HG03039 (cell line): Measurements from ENCODE around the gene RASGRP1.
"Not testable (repeated sequence)": the region's sequence is repeated elsewhere in the genome, so short reads cannot be mapped to it uniquely, and the experiment has no call there.

Source experiments
- ATAC-seq: cut with Tn5 transposase; IDR thresholded peaks from one replicate; pipeline ENCODE4 v1.9.1; 2021; ENCODE audit warnings: mild to moderate bottlenecking, moderate library complexity; ENCODE audit not compliant: unreplicated experiment

RASGRP1 gene

DNA sequence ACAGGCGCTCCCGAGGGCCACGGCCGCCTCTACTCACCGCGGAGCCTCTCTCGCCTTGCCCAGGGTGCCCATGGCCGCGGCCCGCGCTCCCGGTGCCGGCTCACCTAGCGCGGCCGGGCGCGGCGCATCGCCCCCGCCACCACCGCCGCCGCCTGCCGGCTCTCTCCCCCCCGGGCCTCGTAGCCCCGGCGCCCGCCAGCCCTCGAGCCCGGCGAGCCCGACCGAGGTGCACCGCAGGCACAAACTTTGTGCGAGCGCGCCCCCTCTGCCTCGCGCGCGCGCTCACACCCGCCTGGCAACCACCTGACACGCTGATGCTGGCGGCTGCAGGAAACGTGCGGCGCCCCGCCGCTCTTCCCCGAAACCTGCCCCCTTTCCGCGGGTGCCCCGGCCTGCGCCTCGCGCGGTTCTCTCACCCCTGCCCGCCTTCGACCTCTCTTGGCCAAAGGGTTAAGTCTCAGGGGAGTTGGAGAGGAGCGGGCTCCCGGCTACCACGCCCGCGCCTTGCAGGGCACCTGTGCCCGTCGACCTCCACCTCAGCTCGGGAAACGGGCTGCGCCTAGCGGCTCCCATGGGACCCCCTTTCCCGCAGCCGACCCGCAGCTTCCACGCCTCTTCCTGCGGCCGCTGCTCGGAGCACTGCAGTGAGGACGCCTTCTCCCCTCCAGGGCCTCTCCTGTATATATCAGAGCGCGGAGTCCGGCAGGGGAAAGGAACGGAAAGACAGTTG lies at the start of gene RASGRP1:
Gene RASGRP1 (minus strand): TSS at position 258 of the 730 bp plus-strand sequence. CDS start 186 bp downstream, at position 72.
- ATAC-seq, result peak; percentile 57

DNA sequence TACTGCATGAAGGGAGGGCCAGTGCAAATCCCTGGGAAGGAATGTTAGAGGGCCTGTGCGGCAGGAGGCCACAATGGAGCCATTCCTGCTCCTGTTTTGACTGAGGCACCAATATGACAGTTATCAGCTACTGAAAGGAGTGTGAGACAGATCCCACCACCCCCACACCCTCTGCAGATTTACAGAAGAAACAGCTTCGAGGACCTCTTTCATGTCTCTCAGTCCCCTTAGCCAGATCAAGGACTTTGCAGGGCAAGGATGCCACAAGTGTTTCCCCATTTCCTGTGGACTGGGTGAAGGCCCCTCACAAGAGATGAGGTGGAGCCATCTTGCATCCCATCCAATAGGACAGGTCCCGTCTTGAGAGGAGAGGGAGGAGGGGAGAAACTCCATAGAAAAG lies 48.5 kb upstream of the RASGRP1 start:
- no peak for ATAC-seq

DNA sequence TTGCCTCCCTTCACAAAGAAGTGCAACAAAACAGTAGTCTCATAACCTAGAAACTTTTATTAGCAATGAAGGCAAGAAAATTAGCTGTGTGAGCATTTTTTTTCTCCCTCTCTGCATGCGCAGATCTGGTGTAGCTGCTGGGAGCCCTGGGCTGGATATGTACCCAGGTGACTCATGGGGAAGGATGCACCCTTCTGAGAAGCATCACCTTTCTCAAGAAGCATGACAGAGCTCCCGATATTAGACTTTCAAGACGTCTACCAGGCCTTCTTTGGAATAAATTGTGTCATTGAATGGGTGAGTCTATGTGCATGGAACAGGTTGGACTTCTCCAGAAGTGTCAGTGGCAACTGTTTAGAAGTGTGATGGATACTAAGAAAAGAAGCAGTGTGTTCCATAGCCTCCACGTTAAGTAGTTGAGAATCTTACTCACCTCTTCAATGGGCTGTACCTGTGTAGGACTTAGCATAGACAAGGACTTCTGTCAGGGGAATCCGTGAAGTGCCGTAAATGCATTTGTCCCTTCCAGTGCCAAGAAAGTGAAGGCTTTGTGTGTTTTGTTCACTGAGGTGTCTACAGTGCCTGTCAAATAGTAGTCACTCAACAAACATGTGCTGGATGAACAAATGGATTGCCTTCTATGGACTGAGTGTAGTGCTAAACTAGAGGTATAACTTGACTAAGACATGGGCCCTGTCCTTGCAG lies 47.7 kb upstream of the RASGRP1 start:
- ATAC-seq, result no peak

DNA sequence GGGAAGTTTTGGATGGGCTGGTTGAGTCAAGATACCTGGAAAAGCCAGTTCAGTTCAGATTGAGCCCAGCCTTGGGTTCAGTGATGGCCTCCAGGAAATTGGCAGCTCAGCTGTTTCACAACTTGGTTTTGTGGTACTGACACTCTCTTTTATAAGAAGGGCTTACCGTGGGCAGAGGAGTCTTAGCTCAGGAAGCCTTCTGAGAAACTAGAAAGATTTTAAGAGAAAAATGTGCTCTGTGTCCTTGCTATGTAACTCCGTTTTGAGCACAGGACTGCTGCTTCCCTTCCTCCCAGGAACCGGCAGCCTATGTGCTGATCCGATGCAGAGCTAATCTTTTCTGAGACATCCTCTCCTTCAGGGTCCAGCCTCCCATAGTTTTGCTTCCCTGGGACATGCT lies 46.6 kb upstream of the RASGRP1 start:
- no peak for ATAC-seq

DNA sequence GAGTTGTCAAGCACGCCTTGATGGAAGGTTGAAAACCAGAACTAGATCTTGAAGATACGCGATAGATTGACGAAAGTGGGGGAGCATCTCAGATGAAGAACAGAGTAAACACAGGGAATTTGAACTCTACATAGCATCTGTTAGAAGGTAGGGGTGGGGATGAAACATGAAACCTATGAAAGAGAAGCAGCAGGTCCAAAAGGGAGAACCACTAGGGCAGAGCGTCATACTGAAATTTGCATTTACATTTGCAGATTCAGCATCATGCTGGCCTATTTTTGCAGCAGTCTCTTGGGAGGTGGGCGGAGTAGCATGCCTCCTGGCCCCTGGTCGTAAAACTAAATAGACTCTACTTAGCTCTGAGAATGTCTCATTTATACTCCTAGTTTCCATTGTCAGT lies 46.1 kb upstream of the RASGRP1 start:
- ATAC-seq, result no peak

DNA sequence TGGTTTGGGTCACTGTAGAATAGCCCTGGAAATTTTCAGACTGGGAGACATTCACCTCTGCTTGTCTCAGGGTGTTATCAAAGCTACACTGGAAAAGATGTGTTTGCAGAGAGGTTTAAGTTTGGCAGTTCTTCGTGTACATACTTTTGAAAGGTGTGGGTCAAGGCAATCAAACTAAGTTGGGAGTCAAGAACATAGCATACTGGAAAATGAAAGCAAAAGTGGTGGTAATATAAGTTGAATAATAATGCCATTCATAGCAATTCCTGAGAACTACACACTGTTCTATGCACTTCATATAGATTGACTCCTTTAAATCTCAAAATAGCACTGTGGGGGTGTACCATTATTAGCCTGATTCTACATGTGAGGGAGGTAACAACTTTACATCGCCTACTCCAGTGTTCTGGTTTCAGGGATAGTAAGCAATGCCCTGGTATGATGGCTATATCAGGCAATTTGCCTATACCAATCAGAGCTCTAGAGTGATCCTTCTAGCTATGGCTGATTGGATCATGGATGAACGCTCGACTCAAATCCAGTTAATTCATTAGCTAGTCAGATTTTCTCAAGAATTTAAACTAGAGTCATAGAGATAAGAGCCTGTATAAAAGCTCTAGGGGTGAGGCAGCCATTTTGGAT lies 44.6 kb upstream of the RASGRP1 start:
- no peak for ATAC-seq

DNA sequence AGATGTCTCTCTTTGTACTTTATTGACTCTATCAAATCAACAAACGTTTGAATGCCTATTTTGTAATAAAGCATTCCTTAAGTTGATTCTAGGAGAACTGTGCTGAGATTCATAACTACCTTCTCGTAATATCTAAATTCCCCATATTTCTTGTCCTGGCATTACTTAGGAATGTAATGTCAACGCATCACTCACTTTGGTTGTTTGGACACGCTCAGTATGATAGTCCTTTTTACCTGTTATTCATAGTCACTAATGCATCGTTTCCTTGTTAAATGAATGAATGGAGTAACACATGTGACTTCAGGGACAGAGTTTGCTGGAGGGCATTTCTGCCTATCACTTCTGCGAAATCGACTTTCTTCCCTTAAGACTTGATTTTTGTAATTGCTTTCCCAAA lies 44.1 kb upstream of the RASGRP1 start:
- ATAC-seq, result no peak

DNA sequence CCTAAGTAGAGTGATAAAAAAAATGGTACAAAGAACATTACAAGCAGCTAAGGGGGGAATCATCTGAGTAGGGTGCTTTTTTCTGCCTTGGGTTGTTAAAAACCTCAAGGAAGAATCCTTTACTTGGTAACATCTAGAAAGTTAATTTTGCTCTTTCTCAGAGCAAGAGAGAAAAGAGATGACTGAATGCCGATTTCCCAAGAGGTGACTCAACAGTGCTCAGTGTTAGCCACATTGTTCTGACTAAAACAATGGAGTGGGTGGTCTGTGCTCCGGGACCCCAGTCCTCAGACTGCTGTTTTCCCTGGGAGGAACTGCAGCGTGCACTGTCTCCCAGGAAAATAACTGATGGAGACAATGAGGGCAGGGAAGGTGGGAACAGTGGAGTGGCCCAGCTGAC lies 41.1 kb upstream of the RASGRP1 start:
- no peak for ATAC-seq

DNA sequence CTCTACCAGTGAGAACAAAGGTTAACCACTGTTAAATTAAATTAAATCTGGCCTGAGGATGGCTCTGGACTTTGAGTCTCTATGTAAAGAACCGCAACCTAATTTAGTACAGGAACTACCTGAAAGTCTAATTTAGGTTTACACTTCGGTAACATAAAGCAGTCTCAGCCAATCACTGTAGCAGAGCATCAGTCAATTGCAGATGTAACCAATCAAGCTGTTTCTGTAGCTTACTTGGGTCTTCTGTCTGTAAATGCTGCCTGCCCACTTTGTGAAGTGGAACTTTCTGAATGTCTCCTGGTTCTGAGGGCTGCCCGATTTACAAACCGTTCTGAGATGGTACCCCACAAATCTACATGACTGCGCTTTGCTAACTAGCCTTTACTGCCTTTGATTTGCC lies 39.1 kb upstream of the RASGRP1 start:
- ATAC-seq, result no peak

DNA sequence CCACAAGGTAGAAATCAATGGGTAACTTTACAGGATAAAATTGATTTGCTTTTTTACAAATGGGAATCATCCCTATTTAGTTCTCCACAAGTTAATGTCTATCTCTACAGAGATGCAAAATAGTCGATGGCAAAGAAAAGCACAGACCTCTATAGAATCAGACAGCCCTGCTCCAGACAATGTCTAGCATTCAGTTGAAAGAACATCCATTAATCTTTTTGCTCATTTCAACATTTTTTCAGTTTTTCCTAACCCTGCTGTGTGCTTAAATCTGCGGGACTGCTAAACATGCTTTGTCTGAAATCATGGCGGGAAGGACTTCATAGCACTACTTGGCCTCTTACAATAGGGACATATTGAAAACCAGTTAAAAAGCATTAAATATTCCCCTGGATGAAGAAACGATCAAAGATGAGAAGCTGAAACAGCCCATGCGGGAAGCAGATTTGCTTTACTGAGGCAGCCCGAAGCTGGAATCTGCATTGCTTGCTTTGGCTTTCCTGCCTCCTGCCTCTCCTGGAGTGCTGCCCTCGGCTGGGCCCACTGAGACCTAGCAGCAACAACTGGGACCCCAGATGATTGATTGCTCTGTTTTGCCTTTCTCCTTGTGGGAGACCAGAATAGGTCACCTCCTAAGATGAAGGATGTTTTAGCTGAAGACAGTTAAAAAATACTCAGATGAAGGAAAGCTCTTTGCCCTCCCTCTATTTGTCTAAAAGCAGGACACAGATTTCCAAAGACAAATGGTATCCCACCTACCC lies 38.5 kb upstream of the RASGRP1 start:
- ATAC-seq, result no peak

DNA sequence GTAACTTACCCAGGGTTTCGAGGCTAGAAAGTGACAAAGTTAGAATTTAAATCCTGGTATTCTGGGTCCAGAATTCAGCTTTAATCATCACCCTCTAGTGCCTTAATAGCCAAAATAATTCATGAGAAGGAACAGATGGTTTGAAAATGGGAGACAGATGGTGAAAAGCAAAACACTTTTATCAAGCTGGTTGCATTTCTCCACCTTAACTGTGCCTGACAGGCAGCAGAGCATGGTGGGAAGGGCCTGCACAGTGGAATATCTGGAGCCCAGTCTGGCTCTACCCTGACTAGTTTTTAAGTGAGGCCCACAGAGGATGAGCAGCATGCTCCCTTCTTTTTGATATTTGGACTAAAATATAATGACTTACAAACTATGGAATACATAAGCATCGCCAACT lies 35.6 kb upstream of the RASGRP1 start:
- no peak for ATAC-seq

DNA sequence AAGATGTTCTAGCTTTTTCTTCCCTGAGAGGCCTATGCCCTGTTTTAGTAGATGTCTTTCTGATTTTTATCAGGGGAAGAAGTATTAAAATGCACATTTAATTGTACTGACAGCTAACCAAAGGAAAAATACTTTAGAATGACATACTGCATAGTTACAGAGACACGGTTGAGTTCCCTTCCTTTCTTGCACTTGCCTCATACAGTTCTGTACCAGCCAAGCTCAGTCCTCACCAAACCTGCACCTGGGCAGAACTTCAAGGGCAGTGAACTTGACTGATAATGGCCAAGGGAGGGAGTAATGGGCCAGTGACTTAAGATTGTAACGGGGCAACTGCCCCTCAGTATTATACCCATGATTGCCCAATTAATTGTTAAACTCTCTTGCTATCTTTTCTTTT lies 34.1 kb upstream of the RASGRP1 start:
- ATAC-seq, result no peak

DNA sequence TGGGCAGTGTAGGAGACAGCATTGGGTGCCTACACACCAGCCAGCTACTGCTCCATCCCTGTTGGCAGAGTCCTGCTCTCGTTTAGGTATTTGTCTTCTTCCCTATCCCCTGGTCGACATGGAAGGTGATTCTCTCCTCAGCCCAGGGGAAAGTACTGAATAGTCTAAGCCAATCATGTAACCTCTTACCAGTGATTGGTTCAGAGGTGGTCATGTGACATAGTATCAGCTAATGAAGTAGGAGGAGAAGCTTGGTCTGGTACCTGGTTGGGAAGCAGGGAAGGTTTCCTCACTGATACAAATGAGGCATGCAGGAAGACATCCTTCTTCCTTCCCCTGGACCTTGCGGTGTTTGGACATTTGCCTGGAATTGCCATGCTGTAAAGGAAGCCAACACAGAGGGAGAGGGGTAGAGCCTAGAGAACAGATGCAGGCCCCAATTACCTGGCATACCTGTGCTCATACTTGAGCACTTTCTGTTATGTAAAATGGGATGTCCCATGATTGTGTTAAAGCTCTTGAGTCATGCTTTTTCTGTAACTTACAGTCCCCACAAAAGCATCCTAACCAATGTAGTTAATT lies 32.7 kb upstream of the RASGRP1 start:
- ATAC-seq, result no peak

DNA sequence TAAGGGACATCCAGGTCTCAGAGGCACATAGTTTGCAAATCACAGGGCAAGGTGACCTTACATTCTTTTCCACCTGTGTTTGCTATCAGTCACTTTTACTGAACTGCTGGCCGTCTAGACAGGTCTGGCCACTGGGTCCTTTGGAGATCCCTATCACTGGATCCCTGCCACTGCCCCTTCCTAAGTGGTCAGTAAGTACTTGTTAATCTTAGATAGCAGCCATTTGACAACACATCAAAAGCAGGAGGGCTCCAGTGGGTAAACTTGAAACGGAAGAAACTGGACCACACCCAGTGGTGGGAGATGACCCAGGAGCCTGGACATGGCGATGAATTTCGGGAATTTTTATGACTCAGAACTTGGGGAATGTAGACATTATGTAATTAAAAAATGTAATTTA lies 28.9 kb upstream of the RASGRP1 start:
- ATAC-seq, result no peak

DNA sequence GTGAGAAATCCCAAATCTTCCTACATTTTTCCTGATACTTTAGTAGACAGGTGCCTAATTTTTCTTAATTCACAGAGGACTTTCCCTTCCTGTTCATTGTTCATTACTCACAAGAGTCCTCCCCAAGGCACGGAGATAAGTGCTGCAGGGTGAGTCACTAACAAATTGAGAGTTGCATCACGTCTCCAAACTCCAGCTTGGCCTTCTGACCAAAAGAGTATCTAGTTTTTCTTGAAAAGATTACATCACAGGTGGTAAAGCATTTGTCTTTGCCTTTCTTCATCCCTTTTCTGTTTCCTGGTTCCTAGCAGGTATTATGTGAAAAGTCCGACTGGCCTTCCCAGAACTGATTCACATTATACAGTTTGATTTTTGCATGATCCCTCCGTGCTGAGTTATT lies 24.9 kb upstream of the RASGRP1 start:
- ATAC-seq, result no peak

DNA sequence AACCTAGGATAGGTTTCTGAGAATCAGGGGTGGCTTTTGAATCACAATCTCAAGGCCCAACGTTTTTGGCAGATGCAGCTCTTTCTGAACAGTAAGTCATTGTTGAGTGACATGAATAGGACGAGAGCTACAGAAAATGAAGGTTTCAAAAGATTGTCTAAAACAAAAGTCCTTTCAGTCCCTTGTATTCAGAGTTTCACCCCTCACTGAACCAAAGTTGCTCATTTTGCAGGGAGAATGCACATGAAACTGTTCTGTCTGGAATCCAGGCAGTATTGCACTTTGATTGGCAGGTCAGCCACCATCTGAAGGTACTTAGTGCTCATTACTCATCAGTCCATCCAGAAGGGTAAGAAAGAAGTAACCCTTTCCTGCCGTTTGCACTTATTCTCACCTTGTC lies 24.1 kb upstream of the RASGRP1 start:
- no peak for ATAC-seq

DNA sequence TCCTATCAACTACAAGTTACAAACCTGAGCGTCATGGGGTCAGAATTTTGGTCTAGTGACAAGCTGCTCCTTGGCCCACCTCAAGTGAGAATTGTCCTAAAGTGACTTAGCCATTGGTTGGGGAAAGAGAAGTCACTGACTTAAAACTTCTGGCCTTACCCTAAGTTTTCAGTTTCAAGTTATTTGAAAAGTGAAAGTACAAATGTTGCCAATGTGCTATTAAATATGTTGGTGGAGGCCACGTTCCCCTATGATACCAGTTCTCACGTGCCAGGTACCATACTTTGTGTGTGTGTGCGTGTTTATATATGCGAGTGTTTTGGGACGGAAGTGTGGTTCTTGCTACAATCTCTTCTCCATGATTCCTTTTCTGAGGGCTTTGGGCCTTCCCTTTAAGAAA lies 22.6 kb upstream of the RASGRP1 start:
- ATAC-seq, result no peak

DNA sequence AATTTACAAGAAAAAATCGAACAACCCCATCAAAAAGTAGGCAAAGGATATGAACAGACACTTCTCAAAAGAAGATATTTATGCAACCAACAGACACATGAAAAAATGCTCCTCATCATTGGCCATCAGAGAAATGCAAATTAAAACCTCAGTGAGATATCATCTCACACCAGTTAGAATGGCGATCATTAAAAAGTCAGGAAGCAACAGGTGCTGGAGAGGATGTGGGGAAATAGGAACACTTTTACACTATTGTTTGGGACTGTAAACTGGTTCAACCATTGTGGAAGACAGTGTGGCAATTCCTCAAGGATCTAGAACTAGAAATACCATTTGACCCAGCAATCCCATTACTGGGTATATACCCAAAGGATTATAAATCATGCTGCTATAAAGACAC lies 21.4 kb upstream of the RASGRP1 start:
- ATAC-seq, result not testable (repeated sequence)

DNA sequence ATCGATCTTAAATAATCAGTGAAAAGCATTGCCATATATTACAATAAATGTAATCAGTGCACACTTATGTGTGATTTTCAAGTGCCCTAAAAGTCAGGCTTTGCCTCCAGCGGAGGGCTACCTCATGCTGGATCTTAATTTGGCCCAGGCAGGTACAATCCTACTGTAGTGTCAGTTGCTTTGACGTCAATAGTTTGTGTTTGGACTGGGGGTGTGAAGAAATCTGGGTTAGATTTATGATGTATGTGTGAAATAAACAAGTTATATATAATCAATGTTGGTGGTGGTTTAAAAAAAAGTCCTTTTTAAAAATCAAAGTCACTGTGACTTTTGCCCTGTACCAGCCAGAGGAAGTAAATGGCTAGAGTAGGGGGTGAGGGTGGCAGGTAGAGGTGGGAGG lies 14.0 kb upstream of the RASGRP1 start:
- no peak for ATAC-seq

DNA sequence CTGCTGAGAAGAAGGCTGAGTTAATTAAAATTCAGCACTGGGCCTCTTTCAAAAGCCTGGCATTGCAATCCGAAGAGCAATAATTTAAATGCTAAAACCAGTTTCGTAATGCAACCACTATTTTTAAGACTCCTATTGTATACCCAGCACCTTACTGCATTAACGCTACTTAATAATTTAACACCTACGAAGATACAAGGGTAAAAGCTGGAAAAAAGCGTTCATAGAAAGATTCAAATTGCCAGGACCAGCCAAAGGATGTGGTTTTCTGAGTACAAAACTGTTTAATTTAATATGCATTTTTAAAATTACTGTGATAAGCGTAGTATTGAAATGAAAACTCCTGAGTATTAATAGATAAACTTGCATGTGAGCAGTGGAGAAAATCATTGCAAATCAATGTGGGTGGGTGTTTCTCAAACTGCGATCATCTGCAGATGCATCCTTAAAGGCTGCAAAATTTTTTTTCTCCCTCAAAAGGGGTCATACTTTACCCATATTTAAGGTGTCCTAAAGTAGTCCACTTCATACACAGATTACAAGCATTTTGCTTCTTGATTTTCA lies 12.9 kb upstream of the RASGRP1 start:
- no peak for ATAC-seq

DNA sequence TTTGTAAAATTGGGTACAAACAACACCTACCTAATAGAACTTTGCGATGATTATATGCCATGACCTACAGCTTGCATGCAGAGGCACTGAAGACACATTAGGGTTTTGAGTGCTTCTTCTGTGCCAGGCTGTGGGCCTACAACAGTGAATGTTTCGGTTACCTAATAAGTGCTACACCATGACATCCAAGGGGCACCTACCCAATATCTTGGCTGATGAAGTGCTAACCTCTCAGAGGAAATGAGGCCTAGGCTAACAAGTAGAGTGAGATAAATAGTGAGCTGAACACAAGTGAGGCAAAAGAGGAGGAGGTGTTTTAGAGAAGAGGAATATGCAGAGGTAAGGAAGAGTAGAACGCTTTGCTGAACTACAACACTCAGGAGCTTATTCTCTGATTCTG lies 12.2 kb upstream of the RASGRP1 start:
- ATAC-seq, result no peak
